ENCODE data around the gene KRT76.

KRT76 gene

GRCh38 chr12:52817003-52817698 is 40.0 kb upstream of the KRT76 start:
- no peak for TF ChIP-seq CTCF (IDR thresholded peaks at IDR 0.05; ENCODE audit: borderline replicate concordance, control extremely low read depth, extremely low read depth, insufficient read depth, missing control alignments)
- in situ Hi-C loops (cut with MboI; ENCODE audit: low sequenced_read_pairs, unreplicated experiment) = no loop called here
- DNase-seq (ENCODE audit: low spot score) = no peak

- no peak for TF ChIP-seq CTCF (IDR thresholded peaks at IDR 0.05; ENCODE audit: borderline replicate concordance, control extremely low read depth, extremely low read depth, insufficient read depth, missing control alignments)
- in situ Hi-C loops (cut with MboI; ENCODE audit: low sequenced_read_pairs, unreplicated experiment) = no loop called here
Observed at GRCh38 chr12:52815676-52816588, 38.8 kb upstream of the KRT76 start.

GRCh38 chr12:52815161-52815560 is 38.0 kb upstream of the KRT76 start:
- no peak for TF ChIP-seq CTCF (IDR thresholded peaks at IDR 0.05; ENCODE audit: borderline replicate concordance, control extremely low read depth, extremely low read depth, insufficient read depth, missing control alignments)
- DNase-seq (ENCODE audit: low spot score) = no peak
- in situ Hi-C loops (cut with MboI; ENCODE audit: low sequenced_read_pairs, unreplicated experiment) = no loop called here

More at GRCh38 chr12:52815676-52816588, 38.8 kb upstream of the KRT76 start:
- DNase-seq (ENCODE audit: low spot score) = no peak

GRCh38 chr12:52814710-52815155 is 37.6 kb upstream of the KRT76 start:
- DNase-seq (ENCODE audit: low spot score) = no peak
- no peak for TF ChIP-seq CTCF (IDR thresholded peaks at IDR 0.05; ENCODE audit: borderline replicate concordance, control extremely low read depth, extremely low read depth, insufficient read depth, missing control alignments)
- in situ Hi-C loops (cut with MboI; ENCODE audit: low sequenced_read_pairs, unreplicated experiment) = no loop called here

GRCh38 chr12:52813885-52814709 is 37.0 kb upstream of the KRT76 start, which contains the start of gene KRT4:
KRT4 (minus strand) TSS chr12:52814116; CDS start chr12:52814058, 58 bp downstream.
- DNase-seq (ENCODE audit: low spot score) = no peak
- TF ChIP-seq CTCF (IDR thresholded peaks at IDR 0.05; ENCODE audit: borderline replicate concordance, control extremely low read depth, extremely low read depth, insufficient read depth, missing control alignments) = no peak
- in situ Hi-C loops (cut with MboI; ENCODE audit: low sequenced_read_pairs, unreplicated experiment) = no loop called here
